Gastrocnemius medialis (tissue), 4 donors: Measurements from ENCODE around the gene FBXL7.

Experiments used
- CTCF ChIP-seq, 5 experiments: fragments of 450-650 bp in 3 of 5; fragments of 200-600 bp in 2 of 5; sonication (generic) in 2 of 5; IDR thresholded peaks in 4 of 5; conservative IDR thresholded peaks in 1 of 5; 1 replicate in 4 of 5; 2 replicates in 1 of 5; pipeline ENCODE4 v1.5.1; 2016 to 2019; ENCODE audit warnings: antibody characterized with exemption in 5 of 5, mild to moderate bottlenecking in 3 of 5, moderate library complexity in 3 of 5
- POLR2A ChIP-seq, 2 donors: fragments of 450-650 bp; IDR thresholded peaks; one replicate each; pipeline ENCODE4 v1.6.1; 2017; ENCODE audit warnings: antibody characterized with exemption in 2 of 2, mild to moderate bottlenecking in 2 of 2, moderate library complexity in 2 of 2

- TF ChIP-seq POLR2A (IDR thresholded peaks at IDR 0.05) (no peak), CTCF (IDR thresholded peaks at IDR 0.05 in 4 of 5, conservative IDR thresholded peaks at IDR 0.05 in 1 of 5) (no peak)
Observed at GRCh38 chr5:15612915-15613635, 113.1 kb downstream of the FBXL7 start.
